ENCODE data around the gene RBM20.

Gene RBM20

DNA sequence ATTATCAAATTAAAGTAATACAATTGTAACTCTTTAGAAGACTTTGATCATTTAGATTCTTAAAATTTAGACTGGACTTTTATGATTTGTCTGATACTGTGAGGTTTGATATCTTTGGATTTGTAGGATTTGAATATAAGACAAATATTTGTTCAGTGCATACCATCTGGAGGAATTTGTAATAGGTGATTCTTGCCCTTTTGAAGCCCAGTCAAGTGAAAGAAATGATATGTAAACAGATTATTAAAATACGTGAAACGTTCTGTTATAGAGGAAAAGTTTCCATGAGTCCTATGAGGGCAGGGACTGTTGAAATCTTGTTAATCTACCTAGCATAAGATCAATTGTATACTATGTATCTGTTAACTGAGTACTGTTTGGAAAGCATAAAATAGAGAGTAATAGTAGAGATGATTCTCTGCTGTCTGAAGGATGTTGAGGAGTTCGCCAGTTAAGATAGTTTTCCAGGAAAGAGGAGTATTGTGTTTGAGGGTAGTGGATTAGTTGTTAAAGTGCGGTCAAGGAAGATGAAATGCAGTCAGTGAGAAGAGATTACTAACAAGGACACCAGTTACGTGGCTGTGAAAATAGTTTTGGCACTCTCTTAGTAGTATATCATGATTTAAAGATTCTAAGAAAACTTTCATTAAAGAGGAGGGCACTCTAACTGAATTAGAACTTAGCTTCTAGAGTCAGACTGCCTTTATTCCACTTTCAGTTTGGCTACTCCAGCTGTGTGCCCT is 242.0 kb downstream of the RBM20 start:
- no peaks in the 10 kb centered on the region for H3K9me3 ChIP-seq (ENCODE audit: control insufficient read depth, low read depth, low read length)
- H3K27me3 ChIP-seq (ENCODE audit: control insufficient read depth, insufficient read depth, low read length): no peaks in the 10 kb centered on the region
- peaks cover 22% of the 10 kb centered on the region for H3K36me3 ChIP-seq (ENCODE audit: control insufficient read depth, low read depth, low read length)
- no peak overlapping the region for H3K4me3 ChIP-seq (ENCODE audit: low read length)
- no peaks in the 10 kb centered on the region for H3K4me1 ChIP-seq (ENCODE audit: control insufficient read depth, low read depth, low read length)
- no peak overlapping the region for H3K27ac ChIP-seq (ENCODE audit: low read length)
- no peak overlapping the region for H3K9ac ChIP-seq (ENCODE audit: low read length)

DNA sequence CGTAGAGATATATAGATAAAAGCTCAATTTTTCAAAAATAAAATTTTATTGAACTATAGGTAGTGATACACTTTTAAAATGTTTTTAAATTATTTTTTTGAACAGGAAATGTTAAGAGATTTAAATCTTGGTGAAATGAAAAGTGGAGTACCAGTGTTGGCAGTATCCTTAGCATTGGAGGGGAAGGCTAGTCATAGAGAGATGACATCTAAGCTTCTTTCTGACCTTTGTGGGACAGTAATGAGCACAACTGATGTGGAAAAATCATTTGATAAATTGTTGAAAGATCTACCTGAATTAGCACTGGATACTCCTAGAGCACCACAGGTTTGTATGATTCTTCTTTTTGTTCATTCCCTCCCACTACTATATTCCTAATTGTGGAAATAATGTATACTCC is 243.4 kb downstream of the RBM20 start:
- Histone ChIP-seq H3K9me3 (ENCODE audit: control insufficient read depth, low read depth, low read length) (no peaks in the 10 kb centered on the region), H3K9ac (ENCODE audit: low read length) (no peak overlapping the region), H3K36me3 (ENCODE audit: control insufficient read depth, low read depth, low read length) (peaks cover 18% of the 10 kb centered on the region)

More for the DNA sequence above, 243.4 kb downstream of the RBM20 start:
- H3K4me3 ChIP-seq (ENCODE audit: low read length): no peak overlapping the region
- no peak overlapping the region for H3K27ac ChIP-seq (ENCODE audit: low read length)
- H3K4me1 ChIP-seq (ENCODE audit: control insufficient read depth, low read depth, low read length): no peaks in the 10 kb centered on the region
- no peaks in the 10 kb centered on the region for H3K27me3 ChIP-seq (ENCODE audit: control insufficient read depth, insufficient read depth, low read length)

Measured in iPS-18a (cell line).